CD4-positive, alpha-beta memory T cell (primary cell): ENCODE results near the gene NOP16. TPM values are rescaled to one million over a fixed set of nuclear protein-coding genes. Genes with fewer than 3 reads are reported as not detected.

Experiments used
- CTCF ChIA-PET: fragments of 350-600 bp; sonication (Branson Sonifier 250); formaldehyde crosslinking; loops from one replicate; lab custom pipeline; 2021; ENCODE audit warnings: inconsistent platforms; ENCODE audit not compliant: partially characterized antibody; lab: Charles Lee
- POLR2A ChIA-PET: fragments of 350-600 bp; sonication (Branson Sonifier 250); formaldehyde crosslinking; loops from one replicate; lab custom pipeline; 2021; ENCODE audit not compliant: partially characterized antibody; lab: Charles Lee
- DNase-seq, 5 donors: peaks; one replicate each; pipeline versions ENCODE4 v3.0.0 to v3.0.0-alpha.2; 2020 to 2022; ENCODE audit warnings: mixed read lengths in 1 of 5
- H3K27ac ChIP-seq: one replicate; pipeline ENCODE4 v1.7.0; 2013; ENCODE audit warnings: low read depth, low read length
- H3K27me3 ChIP-seq: 2 replicates; pipeline ENCODE4 v1.7.0; 2013; ENCODE audit warnings: mild to moderate bottlenecking, low read length, moderate library complexity; ENCODE audit not compliant: insufficient read depth
- H3K36me3 ChIP-seq: 2 replicates; pipeline ENCODE4 v1.7.0; 2013; ENCODE audit warnings: mild to moderate bottlenecking, low read length, moderate library complexity; ENCODE audit not compliant: insufficient read depth
- H3K4me1 ChIP-seq: 2 replicates; pipeline ENCODE4 v1.7.0; 2013; ENCODE audit warnings: mild to moderate bottlenecking, low read length, moderate library complexity; ENCODE audit not compliant: insufficient read depth
- H3K4me3 ChIP-seq, 2 donors: one replicate each; pipeline ENCODE4 v1.7.0; 2013; ENCODE audit warnings: low read length in 2 of 2, mild to moderate bottlenecking in 1 of 2
- H3K9me3 ChIP-seq, 2 donors: one replicate each; pipeline ENCODE4 v1.7.0; 2013; ENCODE audit warnings: low read length in 2 of 2, control low read depth in 1 of 2; ENCODE audit not compliant: control insufficient read depth in 1 of 2
- H3K27ac Mint-ChIP-seq, 7 donors: one replicate each; pipeline ENCODE4 v1.8.0; 2020 to 2021; ENCODE audit warnings: mixed read lengths in 7 of 7, mild to moderate bottlenecking in 6 of 7, inconsistent platforms in 3 of 7, moderate library complexity in 3 of 7
- H3K27me3 Mint-ChIP-seq, 2 donors: one replicate each; pipeline ENCODE4 v1.8.0; 2020 to 2021; ENCODE audit warnings: mixed read lengths in 2 of 2
- H3K36me3 Mint-ChIP-seq, 2 donors: one replicate each; pipeline ENCODE4 v1.8.0; 2020 to 2021; ENCODE audit warnings: mixed read lengths in 2 of 2, inconsistent platforms in 1 of 2, mild to moderate bottlenecking in 1 of 2
- H3K4me1 Mint-ChIP-seq, 4 donors: one replicate each; pipeline ENCODE4 v1.8.0; 2020 to 2021; ENCODE audit warnings: mixed read lengths in 4 of 4, mild to moderate bottlenecking in 1 of 4
- H3K4me3 Mint-ChIP-seq, 8 donors: one replicate each; pipeline ENCODE4 v1.8.0; 2020 to 2021; ENCODE audit warnings: mixed read lengths in 8 of 8, mild to moderate bottlenecking in 7 of 8, moderate library complexity in 6 of 8, inconsistent platforms in 3 of 8
- H3K9me3 Mint-ChIP-seq, 8 donors: one replicate each; pipeline ENCODE4 v1.8.0; 2020 to 2021; ENCODE audit warnings: mixed read lengths in 8 of 8, mild to moderate bottlenecking in 5 of 8, inconsistent platforms in 3 of 8, moderate library complexity in 1 of 8
- intact Hi-C: fragments of 100-400 bp; cut with micrococcal nuclease; formaldehyde crosslinking; loops from one replicate; pipeline ENCODE4 v1.15.1; 2023
- polyA plus RNA-seq, 2 donors: library from polyadenylated mRNA; unstranded; fragments of 300-500 nt; fragmentation: Illumina TruSeq; gene quantifications; one replicate each; pipeline ENCODE4 v1.2.3, GENCODE V29; 2021
- total RNA-seq, 2 experiments: library from RNA; stranded (reverse); gene quantifications; one replicate each; pipeline ENCODE4 v1.2.3, GENCODE V29; 2021

NOP16 gene
- total and polyA plus RNA-seq, 4 experiments from 2014 or later = 16.9 to 46.3 (median 19.3) TPM

DNA sequence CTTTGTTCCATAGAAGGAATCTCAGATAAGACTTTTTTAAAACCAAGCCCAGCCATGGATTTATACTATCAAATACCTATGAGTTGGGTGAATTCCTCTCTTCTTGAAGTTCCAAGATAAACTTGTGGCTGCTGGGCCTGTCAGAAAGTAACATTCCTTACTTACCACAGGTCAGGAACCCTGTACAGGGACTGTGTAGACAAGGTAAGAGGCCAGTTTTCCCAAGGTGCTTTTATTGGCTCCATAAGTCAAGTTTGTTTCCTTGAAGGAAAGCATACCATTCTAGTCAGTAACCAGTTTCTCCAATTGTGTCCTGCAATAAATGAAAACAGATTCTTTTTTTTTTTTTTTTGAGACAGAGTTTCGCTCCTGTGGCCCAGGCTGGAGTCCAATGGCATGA is 36.7 kb upstream of the NOP16 start:
- Histone ChIP-seq H3K9me3 (no peaks in the 10 kb centered on the region), H3K27me3 (no peaks in the 10 kb centered on the region), H3K36me3 (no peaks in the 10 kb centered on the region), H3K4me3 (no peak overlapping the region), H3K4me1 (no peaks in the 10 kb centered on the region), H3K27ac (no peak overlapping the region)
- ChIA-PET POLR2A (interaction anchor here (1.1 kb wide), 1 partner anchor 23 kb away, joined by 4 read pairs; the partner anchor contains the start of gene FAF2), CTCF (no interaction called here)
- no peak overlapping the region for H3K4me3 Mint-ChIP-seq
- no peaks in the 10 kb centered on the region for H3K36me3 Mint-ChIP-seq
- H3K9me3 Mint-ChIP-seq = no peaks in the 10 kb centered on the region
- DNase-seq = no peak
- peaks cover 3 to 7% of the 10 kb centered on the region in 2 donors for H3K27me3 Mint-ChIP-seq
- intact Hi-C loops = no loop called here
- H3K27ac Mint-ChIP-seq = no peak overlapping the region
- no peaks in the 10 kb centered on the region for H3K4me1 Mint-ChIP-seq

DNA sequence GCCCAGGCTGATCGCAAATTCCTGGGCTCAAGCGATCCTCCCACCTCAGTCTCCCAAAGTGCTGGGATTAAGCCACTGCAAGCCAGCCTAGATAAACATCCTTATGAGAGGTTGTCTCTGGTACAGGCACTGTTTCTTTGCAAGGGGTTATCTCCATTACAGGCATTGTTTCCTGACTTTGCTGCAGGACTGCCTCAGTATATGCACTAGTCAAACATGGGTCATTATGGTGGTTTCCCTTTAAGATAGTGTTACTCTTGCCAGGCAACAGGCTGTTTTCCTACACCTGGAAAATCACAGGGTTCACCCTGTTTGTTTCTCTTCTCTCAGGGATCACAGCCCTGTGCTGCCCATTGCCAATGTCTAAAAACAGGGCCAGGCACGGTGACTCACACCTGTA is 35.8 kb upstream of the NOP16 start:
- H3K27me3 ChIP-seq = no peaks in the 10 kb centered on the region
- no peaks in the 10 kb centered on the region for H3K4me1 ChIP-seq
- CTCF ChIA-PET = interaction anchor here (1.8 kb wide), 1 partner anchor 24 kb away, joined by 5 read pairs; the partner anchor contains the start of gene FAF2
- intact Hi-C loops = no loop called here
- no peak for DNase-seq
- no peaks in the 10 kb centered on the region for H3K36me3 ChIP-seq
- no peak overlapping the region for H3K4me3 ChIP-seq
- no peak overlapping the region for H3K27ac ChIP-seq
- no peak overlapping the region for H3K4me3 Mint-ChIP-seq
- no peaks in the 10 kb centered on the region for H3K9me3 ChIP-seq
- H3K9me3 Mint-ChIP-seq = no peaks in the 10 kb centered on the region
- no peak overlapping the region for H3K27ac Mint-ChIP-seq
- no peaks in the 10 kb centered on the region for H3K4me1 Mint-ChIP-seq
- POLR2A ChIA-PET = no interaction called here
- H3K36me3 Mint-ChIP-seq = no peaks in the 10 kb centered on the region
- H3K27me3 Mint-ChIP-seq = peaks cover 3 to 7% of the 10 kb centered on the region in 2 donors

DNA sequence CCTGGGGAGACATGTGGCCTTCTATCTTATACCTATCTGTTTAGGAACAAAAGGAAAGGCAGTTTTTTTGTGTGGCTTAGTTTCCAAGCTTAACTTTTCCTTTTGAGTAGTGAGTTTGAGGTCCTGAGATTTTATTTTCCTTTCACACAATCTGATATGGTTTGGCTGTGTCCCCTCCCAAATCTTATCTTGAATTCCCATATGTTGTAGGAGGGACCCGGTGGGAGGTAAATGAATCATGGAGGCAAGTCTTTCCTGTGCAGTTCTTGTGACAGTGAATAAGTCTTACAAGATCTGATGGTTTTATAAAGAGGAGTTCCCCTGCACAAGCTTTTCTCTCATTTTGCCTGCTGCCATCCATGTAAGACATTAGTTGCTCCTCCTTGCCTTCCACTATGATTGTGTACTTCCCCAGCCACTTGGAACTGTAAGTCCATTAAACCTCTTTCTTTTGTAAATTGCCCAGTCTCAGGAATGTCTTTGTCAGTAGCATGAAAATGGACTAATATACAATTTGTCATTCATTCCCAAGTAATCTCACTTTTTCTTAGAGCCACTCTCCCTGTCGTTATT is 32.7 kb upstream of the NOP16 start:
- CTCF ChIA-PET = interaction anchor here (0.6 to 1.3 kb wide), 4 partner anchors 13 to 158 kb away, joined by 3 to 4 read pairs (median 3); no protein-coding TSS in a partner anchor
- Histone ChIP-seq H3K4me3 (no peak overlapping the region), H3K27ac (no peak overlapping the region), H3K27me3 (no peaks in the 10 kb centered on the region), H3K36me3 (no peaks in the 10 kb centered on the region), H3K9me3 (no peaks in the 10 kb centered on the region), H3K4me1 (peaks cover 7% of the 10 kb centered on the region)
- no peak for DNase-seq
- Mint-ChIP-seq H3K36me3 (no peaks in the 10 kb centered on the region), H3K9me3 (no peaks in the 10 kb centered on the region), H3K27ac (no peak overlapping the region), H3K4me1 (peaks cover 3 to 9% (median 5%) of the 10 kb centered on the region in 4 donors), H3K4me3 (no peak overlapping the region), H3K27me3 (peaks cover 3 to 7% of the 10 kb centered on the region in 2 donors)
- POLR2A ChIA-PET = interaction anchor here (0.8 kb wide), 1 partner anchor 27 kb away, joined by 3 read pairs; no protein-coding TSS in a partner anchor
- intact Hi-C loops = no loop called here

DNA sequence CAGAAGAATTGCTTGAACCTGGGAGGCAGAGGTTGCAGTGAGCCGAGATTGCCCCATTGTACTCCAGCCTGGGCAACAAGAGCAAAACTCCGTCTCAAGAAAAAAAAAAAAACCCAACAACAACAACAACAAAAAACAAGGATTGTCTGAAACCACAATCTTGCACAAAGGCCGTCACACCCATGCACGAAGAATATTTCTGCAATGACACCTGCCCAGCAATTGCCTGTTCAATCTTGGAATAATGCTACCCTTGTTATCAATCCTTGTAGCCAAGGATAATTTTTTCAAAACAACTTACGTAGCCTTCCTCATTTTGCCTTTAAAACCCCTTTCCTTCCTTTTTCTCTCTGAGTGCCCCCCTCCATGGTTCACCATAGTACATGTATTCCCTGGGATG is 31.7 kb upstream of the NOP16 start:
- DNase-seq = no peak
- ChIA-PET CTCF (no interaction called here), POLR2A (no interaction called here)
- H3K27me3 ChIP-seq = no peaks in the 10 kb centered on the region
- H3K36me3 ChIP-seq = no peaks in the 10 kb centered on the region
- Mint-ChIP-seq H3K4me1 (peaks cover 7 to 15% (median 11%) of the 10 kb centered on the region in 4 donors), H3K27ac (no peak overlapping the region), H3K36me3 (no peaks in the 10 kb centered on the region), H3K27me3 (peaks cover 3 to 7% of the 10 kb centered on the region in 2 donors), H3K4me3 (no peak overlapping the region), H3K9me3 (no peaks in the 10 kb centered on the region)
- intact Hi-C loops = no loop called here
- no peak overlapping the region for H3K27ac ChIP-seq
- no peak overlapping the region for H3K4me3 ChIP-seq
- no peaks in the 10 kb centered on the region for H3K9me3 ChIP-seq
- H3K4me1 ChIP-seq = peaks cover 16% of the 10 kb centered on the region

DNA sequence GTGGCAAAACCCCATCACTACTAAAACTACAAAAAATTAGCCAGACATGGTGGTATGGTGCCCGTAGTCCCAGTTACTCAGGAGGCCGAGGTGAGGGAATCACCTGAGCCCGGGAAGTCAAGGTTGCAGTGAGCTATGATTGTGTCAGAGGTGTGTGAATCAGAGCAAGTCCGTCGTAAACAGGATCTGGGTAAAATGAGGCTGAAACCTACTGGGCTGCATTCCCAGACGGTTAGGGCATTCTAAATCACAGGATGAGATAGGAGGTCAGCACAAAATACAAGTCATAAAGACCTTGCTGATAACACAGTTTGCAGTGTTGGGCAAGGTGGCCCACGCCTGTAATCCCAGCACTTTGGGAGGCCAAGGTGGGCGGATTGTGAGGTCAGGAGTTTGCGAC is 29.9 kb upstream of the NOP16 start:
- Mint-ChIP-seq H3K9me3 (no peaks in the 10 kb centered on the region), H3K4me3 (peak overlapping the region in 1 of 8 donors; percentile 54), H3K36me3 (peaks cover 0 to 5% of the 10 kb centered on the region in 2 donors), H3K4me1 (peaks cover 21 to 33% (median 27%) of the 10 kb centered on the region in 4 donors), H3K27ac (peak overlapping the region in 3 of 7 donors; percentile 36 to 85 (median 51)), H3K27me3 (peaks cover 3 to 5% of the 10 kb centered on the region in 2 donors)
- CTCF ChIA-PET = interaction anchor here (0.9 to 5.3 kb wide), 10 partner anchors 30 to 688 kb away, joined by 3 to 34 read pairs (median 14); partner anchors contain the start of genes FAF2 and RNF44
- intact Hi-C loops = no loop called here
- Histone ChIP-seq H3K36me3 (no peaks in the 10 kb centered on the region), H3K9me3 (no peaks in the 10 kb centered on the region), H3K27me3 (no peaks in the 10 kb centered on the region), H3K27ac (no peak overlapping the region), H3K4me1 (peaks cover 34% of the 10 kb centered on the region), H3K4me3 (no peak overlapping the region)
- POLR2A ChIA-PET = interaction anchor here (0.7 to 5.1 kb wide), 4 partner anchors 29 to 235 kb away, joined by 3 to 84 read pairs (median 15); partner anchors contain the start of genes FAF2 and RNF44
- DNase-seq = no peak

DNA sequence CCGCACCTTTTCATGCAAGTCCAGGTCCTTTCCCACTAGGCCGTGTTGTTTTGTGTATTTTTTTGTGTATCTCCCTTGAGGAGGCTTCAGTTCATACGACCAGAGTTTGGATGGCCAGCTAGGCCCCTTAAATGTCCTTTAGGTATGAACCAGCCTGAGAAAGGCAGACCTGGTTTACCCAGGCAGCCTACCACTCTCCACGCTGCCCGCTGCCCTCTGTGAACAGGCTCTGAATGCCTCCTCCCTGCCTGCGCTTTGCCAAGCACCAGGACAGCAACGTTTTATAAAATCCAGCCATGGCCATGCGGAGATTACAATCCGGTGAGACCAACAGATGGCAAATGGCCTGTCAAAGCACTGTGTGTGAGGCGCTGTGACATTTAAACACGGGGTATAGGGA is 28.6 kb upstream of the NOP16 start:
- peak overlapping the region; percentile 75 to 89 (median 87) for H3K27ac Mint-ChIP-seq
- Histone ChIP-seq H3K4me3 (peak overlapping the region in 1 of 2 donors; percentile 17), H3K36me3 (no peaks in the 10 kb centered on the region), H3K27me3 (no peaks in the 10 kb centered on the region), H3K27ac (peak overlapping the region; percentile 40), H3K4me1 (peaks cover 39% of the 10 kb centered on the region), H3K9me3 (no peaks in the 10 kb centered on the region)
- H3K9me3 Mint-ChIP-seq = peaks cover 0 to 2% (median 0%) of the 10 kb centered on the region in 8 donors
- ChIA-PET POLR2A (interaction anchor here (0.6 to 5.1 kb wide), 13 partner anchors 26 to 244 kb away, joined by 3 to 84 read pairs (median 6); partner anchors contain the start of genes CDHR2, FAF2, KIAA1191 and RNF44), CTCF (interaction anchor here (0.7 to 5.3 kb wide), 22 partner anchors 9 to 687 kb away, joined by 3 to 34 read pairs (median 5); partner anchors contain the start of genes FAF2 and RNF44)
- intact Hi-C loops = loop anchor here (1.0 to 2.0 kb wide), 11 partner anchors 28 to 687 kb away; partner anchors contain the start of genes FAF2, KIAA1191 and TSPAN17
- DNase-seq = no peak
- H3K4me1 Mint-ChIP-seq = peaks cover 24 to 46% (median 37%) of the 10 kb centered on the region in 4 donors
- H3K27me3 Mint-ChIP-seq = peaks cover 0 to 4% of the 10 kb centered on the region in 2 donors
- peak overlapping the region; percentile 66 to 88 (median 76) for H3K4me3 Mint-ChIP-seq
- H3K36me3 Mint-ChIP-seq = peaks cover 0 to 8% of the 10 kb centered on the region in 2 donors
